Measurements from ENCODE around the gene ACTR2.
"Not testable (repeated sequence)": the region's sequence is repeated elsewhere in the genome, so short reads cannot be mapped to it uniquely, and the experiment has no call there.

The ACTR2 gene

GRCh38 chr2:65313126-65313953 is 85.7 kb downstream of the ACTR2 start:
- H3K4me3 ChIP-seq (ENCODE audit: control insufficient read depth, low read depth, low read length) = no peak overlapping the region
- no peak for TF ChIP-seq CTCF (conservative IDR thresholded peaks at IDR 0.05; ENCODE audit: control insufficient read depth, insufficient read depth, low read depth, low read length)
- no peak for DNase-seq (ENCODE audit: low read depth)

- no peak overlapping the region for H3K4me3 ChIP-seq (ENCODE audit: control insufficient read depth, low read depth, low read length)
- TF ChIP-seq CTCF (conservative IDR thresholded peaks at IDR 0.05; ENCODE audit: control insufficient read depth, insufficient read depth, low read depth, low read length) = no peak
- DNase-seq (ENCODE audit: low read depth) = no peak
These were observed 86.3 kb downstream of the ACTR2 start for GRCh38 chr2:65313954-65314256.

- TF ChIP-seq CTCF (conservative IDR thresholded peaks at IDR 0.05; ENCODE audit: control insufficient read depth, insufficient read depth, low read depth, low read length) = no peak
- no peak for DNase-seq (ENCODE audit: low read depth)
- no peak overlapping the region for H3K4me3 ChIP-seq (ENCODE audit: control insufficient read depth, low read depth, low read length)
These were observed 87.3 kb downstream of the ACTR2 start for GRCh38 chr2:65314801-65315441.

- DNase-seq (ENCODE audit: low read depth) = peak; percentile 67
- no peak overlapping the region for H3K4me3 ChIP-seq (ENCODE audit: control insufficient read depth, low read depth, low read length)
- no peak for TF ChIP-seq CTCF (conservative IDR thresholded peaks at IDR 0.05; ENCODE audit: control insufficient read depth, insufficient read depth, low read depth, low read length)
These were observed 88.4 kb downstream of the ACTR2 start for GRCh38 chr2:65316072-65316471.

GRCh38 chr2:65317351-65317750 is 89.7 kb downstream of the ACTR2 start:
- H3K4me3 ChIP-seq (ENCODE audit: control insufficient read depth, low read depth, low read length); DNase-seq (ENCODE audit: low read depth): not testable (repeated sequence)

GRCh38 chr2:65317841-65318240 is 90.2 kb downstream of the ACTR2 start:
- DNase-seq (ENCODE audit: low read depth) = peak; percentile 40
- no peak overlapping the region for H3K4me3 ChIP-seq (ENCODE audit: control insufficient read depth, low read depth, low read length)
- no peak for TF ChIP-seq CTCF (conservative IDR thresholded peaks at IDR 0.05; ENCODE audit: control insufficient read depth, insufficient read depth, low read depth, low read length)

- DNase-seq (ENCODE audit: low read depth) = no peak
- TF ChIP-seq CTCF (conservative IDR thresholded peaks at IDR 0.05; ENCODE audit: control insufficient read depth, insufficient read depth, low read depth, low read length) = no peak
- no peak overlapping the region for H3K4me3 ChIP-seq (ENCODE audit: control insufficient read depth, low read depth, low read length)
These were observed 91.5 kb downstream of the ACTR2 start for GRCh38 chr2:65319072-65319673.
